T-helper 1 cell treated with Interleukin-12 subunit alpha and Interleukin-12 subunit beta and Interleukin-4 antibody, amounts not matched to agents 30 μg/mL and 1 μg/mL, for 36 hours (primary cell): ENCODE measurements around the gene PRSS53.
A peak's percentile ranks its signal among the peaks of the same experiment; 100 is the strongest.

Source experiments
- H3K27ac Mint-ChIP-seq: one replicate; pipeline ENCODE4 v1.8.0; 2021; ENCODE audit warnings: mild to moderate bottlenecking, mixed read lengths
- H3K27me3 Mint-ChIP-seq: one replicate; pipeline ENCODE4 v1.8.0; 2021; ENCODE audit warnings: low read depth, mixed read lengths
- H3K36me3 Mint-ChIP-seq: one replicate; pipeline ENCODE4 v1.8.0; 2021; ENCODE audit warnings: low read depth, mixed read lengths
- H3K4me1 Mint-ChIP-seq: one replicate; pipeline ENCODE4 v1.8.0; 2021; ENCODE audit warnings: low read depth, mixed read lengths
- H3K4me3 Mint-ChIP-seq: one replicate; pipeline ENCODE4 v1.8.0; 2021; ENCODE audit warnings: mild to moderate bottlenecking, moderate library complexity, mixed read lengths
- H3K9me3 Mint-ChIP-seq: one replicate; pipeline ENCODE4 v1.8.0; 2021; ENCODE audit warnings: mixed read lengths

Gene PRSS53

GRCh38 chr16:31128711-31129567 is 40.2 kb upstream of the PRSS53 start:
- H3K27me3 Mint-ChIP-seq: no peaks in the 10 kb centered on the region
- H3K4me1 Mint-ChIP-seq: peaks cover 5% of the 10 kb centered on the region
- H3K36me3 Mint-ChIP-seq: peaks cover 19% of the 10 kb centered on the region
- peak overlapping the region; percentile 68 for H3K27ac Mint-ChIP-seq
- H3K9me3 Mint-ChIP-seq: no peaks in the 10 kb centered on the region
- H3K4me3 Mint-ChIP-seq: no peak overlapping the region

GRCh38 chr16:31127182-31127581 is 38.4 kb upstream of the PRSS53 start:
- H3K9me3 Mint-ChIP-seq: no peaks in the 10 kb centered on the region
- peaks cover 20% of the 10 kb centered on the region for H3K36me3 Mint-ChIP-seq
- H3K27ac Mint-ChIP-seq: no peak overlapping the region
- no peaks in the 10 kb centered on the region for H3K27me3 Mint-ChIP-seq
- H3K4me1 Mint-ChIP-seq: peaks cover 5% of the 10 kb centered on the region
- no peak overlapping the region for H3K4me3 Mint-ChIP-seq

GRCh38 chr16:31125844-31126243 is 37.1 kb upstream of the PRSS53 start:
- H3K4me3 Mint-ChIP-seq: no peak overlapping the region
- H3K27me3 Mint-ChIP-seq: no peaks in the 10 kb centered on the region
- H3K36me3 Mint-ChIP-seq: peaks cover 22% of the 10 kb centered on the region
- peak overlapping the region; percentile 24 for H3K27ac Mint-ChIP-seq
- no peaks in the 10 kb centered on the region for H3K9me3 Mint-ChIP-seq
- peaks cover 5% of the 10 kb centered on the region for H3K4me1 Mint-ChIP-seq

GRCh38 chr16:31120129-31120528 is 31.4 kb upstream of the PRSS53 start:
- Mint-ChIP-seq H3K36me3 (peaks cover 19% of the 10 kb centered on the region), H3K9me3 (no peaks in the 10 kb centered on the region), H3K27me3 (no peaks in the 10 kb centered on the region), H3K4me3 (no peak overlapping the region), H3K27ac (no peak overlapping the region), H3K4me1 (peaks cover 13% of the 10 kb centered on the region)

GRCh38 chr16:31118223-31119155 is 29.7 kb upstream of the PRSS53 start:
- no peaks in the 10 kb centered on the region for H3K9me3 Mint-ChIP-seq
- no peaks in the 10 kb centered on the region for H3K27me3 Mint-ChIP-seq
- H3K4me1 Mint-ChIP-seq: peaks cover 16% of the 10 kb centered on the region
- H3K4me3 Mint-ChIP-seq: peak overlapping the region; percentile 87
- H3K27ac Mint-ChIP-seq: peak overlapping the region; percentile 78
- H3K36me3 Mint-ChIP-seq: peaks cover 20% of the 10 kb centered on the region

GRCh38 chr16:31117384-31118222 is 28.9 kb upstream of the PRSS53 start, which contains the start of gene KAT8:
Gene KAT8 (plus strand): TSS chr16:31117664. CDS start chr16:31117682, 18 bp downstream.
- peaks cover 16% of the 10 kb centered on the region for H3K4me1 Mint-ChIP-seq
- H3K9me3 Mint-ChIP-seq: no peaks in the 10 kb centered on the region
- peaks cover 20% of the 10 kb centered on the region for H3K36me3 Mint-ChIP-seq
- H3K27ac Mint-ChIP-seq: peak within 1 kb of the TSS; percentile 86
- no peaks in the 10 kb centered on the region for H3K27me3 Mint-ChIP-seq
- peak within 1 kb of the TSS; percentile 87 for H3K4me3 Mint-ChIP-seq

GRCh38 chr16:31114468-31114867 is 25.7 kb upstream of the PRSS53 start:
- no peaks in the 10 kb centered on the region for H3K9me3 Mint-ChIP-seq
- no peak overlapping the region for H3K4me3 Mint-ChIP-seq
- no peaks in the 10 kb centered on the region for H3K27me3 Mint-ChIP-seq
- H3K27ac Mint-ChIP-seq: no peak overlapping the region
- H3K4me1 Mint-ChIP-seq: peaks cover 18% of the 10 kb centered on the region
- H3K36me3 Mint-ChIP-seq: peaks cover 9% of the 10 kb centered on the region

GRCh38 chr16:31113121-31114120 is 24.7 kb upstream of the PRSS53 start:
- Mint-ChIP-seq H3K9me3 (no peaks in the 10 kb centered on the region), H3K27ac (peak overlapping the region; percentile 65), H3K4me3 (no peak overlapping the region), H3K27me3 (no peaks in the 10 kb centered on the region), H3K36me3 (peaks cover 9% of the 10 kb centered on the region), H3K4me1 (peaks cover 14% of the 10 kb centered on the region)

GRCh38 chr16:31112711-31113110 is 24.0 kb upstream of the PRSS53 start:
- H3K4me1 Mint-ChIP-seq: peaks cover 12% of the 10 kb centered on the region
- H3K27me3 Mint-ChIP-seq: no peaks in the 10 kb centered on the region
- peaks cover 9% of the 10 kb centered on the region for H3K36me3 Mint-ChIP-seq
- H3K27ac Mint-ChIP-seq: no peak overlapping the region
- no peak overlapping the region for H3K4me3 Mint-ChIP-seq
- no peaks in the 10 kb centered on the region for H3K9me3 Mint-ChIP-seq

- Mint-ChIP-seq H3K4me1 (peaks cover 17% of the 10 kb centered on the region), H3K9me3 (no peaks in the 10 kb centered on the region), H3K4me3 (no peak overlapping the region), H3K27ac (no peak overlapping the region), H3K27me3 (no peaks in the 10 kb centered on the region), H3K36me3 (peaks cover 9% of the 10 kb centered on the region)
Measured at GRCh38 chr16:31111881-31112466, 23.2 kb upstream of the PRSS53 start.

- H3K27me3 Mint-ChIP-seq: no peaks in the 10 kb centered on the region
- peaks cover 9% of the 10 kb centered on the region for H3K36me3 Mint-ChIP-seq
- H3K27ac Mint-ChIP-seq: peak overlapping the region; percentile 39
- peaks cover 17% of the 10 kb centered on the region for H3K4me1 Mint-ChIP-seq
- H3K9me3 Mint-ChIP-seq: no peaks in the 10 kb centered on the region
- peak overlapping the region; percentile 84 for H3K4me3 Mint-ChIP-seq
Measured at GRCh38 chr16:31110106-31111034, 21.6 kb upstream of the PRSS53 start.

- Mint-ChIP-seq H3K27me3 (no peaks in the 10 kb centered on the region), H3K4me3 (peak overlapping the region; percentile 84), H3K36me3 (peaks cover 7% of the 10 kb centered on the region), H3K9me3 (no peaks in the 10 kb centered on the region), H3K27ac (peak overlapping the region; percentile 72), H3K4me1 (peaks cover 17% of the 10 kb centered on the region)
Measured at GRCh38 chr16:31109622-31110021, 20.9 kb upstream of the PRSS53 start.
